NOMO-1 treated with dmso at 0.1 percent for 144 hours (cell line): ENCODE data around the gene WDR86.
A peak's percentile ranks its signal among the peaks of the same experiment; 100 is the strongest.

Experiments used
- DNase-seq: peaks from one replicate; lab custom pipeline; 2025; ENCODE audit not compliant: unreplicated experiment; lab: John Stamatoyannopoulos, UW

The WDR86 gene, protein sequence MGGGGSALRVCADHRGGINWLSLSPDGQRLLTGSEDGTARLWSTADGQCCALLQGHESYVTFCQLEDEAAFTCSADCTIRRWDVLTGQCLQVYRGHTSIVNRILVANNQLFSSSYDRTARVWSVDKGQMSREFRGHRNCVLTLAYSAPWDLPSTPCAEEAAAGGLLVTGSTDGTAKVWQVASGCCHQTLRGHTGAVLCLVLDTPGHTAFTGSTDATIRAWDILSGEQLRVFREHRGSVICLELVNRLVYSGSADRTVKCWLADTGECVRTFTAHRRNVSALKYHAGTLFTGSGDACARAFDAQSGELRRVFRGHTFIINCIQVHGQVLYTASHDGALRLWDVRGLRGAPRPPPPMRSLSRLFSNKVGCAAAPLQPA

DNA sequence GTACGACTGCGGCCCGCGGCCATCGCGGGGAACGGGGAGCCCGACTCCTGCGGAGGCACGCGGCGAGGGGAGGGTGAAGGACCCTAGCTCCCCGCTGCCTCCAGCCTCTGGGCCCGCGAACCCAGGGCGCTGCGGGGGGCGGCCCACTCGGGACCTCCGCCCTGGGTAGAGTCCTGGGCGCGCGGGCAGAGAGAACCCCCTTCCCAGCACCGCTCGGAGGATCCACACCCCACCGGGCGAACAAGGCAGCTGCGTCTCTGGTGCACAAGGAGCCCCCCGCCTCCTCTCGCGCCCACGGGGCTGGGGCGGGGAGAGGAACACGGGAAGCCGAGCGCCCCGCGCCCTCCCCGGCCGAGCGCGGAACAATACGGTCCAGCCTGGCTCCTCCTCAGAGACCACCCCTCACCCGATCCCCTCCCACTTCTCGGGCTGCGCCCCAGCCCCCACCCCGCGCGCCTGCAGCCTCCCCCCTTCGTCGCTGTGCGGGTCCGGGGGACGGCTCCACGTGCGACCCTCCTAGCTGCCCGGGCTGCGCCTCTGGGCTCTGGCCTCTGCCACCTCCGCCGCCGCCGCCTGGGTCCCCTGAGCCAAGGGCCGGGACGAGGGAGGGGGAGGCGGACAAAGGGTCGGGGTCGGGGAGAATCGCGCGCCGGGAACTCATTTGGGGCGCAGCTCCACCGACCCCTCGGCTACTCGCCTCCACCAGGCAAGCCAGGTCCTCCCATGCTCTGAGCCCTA lies at the start of gene WDR86:
Gene WDR86 (minus strand): TSS at position 372 of the 738 bp plus-strand sequence. CDS start 449 bp downstream, outside the sequence.
- DNase-seq: no peak

DNA sequence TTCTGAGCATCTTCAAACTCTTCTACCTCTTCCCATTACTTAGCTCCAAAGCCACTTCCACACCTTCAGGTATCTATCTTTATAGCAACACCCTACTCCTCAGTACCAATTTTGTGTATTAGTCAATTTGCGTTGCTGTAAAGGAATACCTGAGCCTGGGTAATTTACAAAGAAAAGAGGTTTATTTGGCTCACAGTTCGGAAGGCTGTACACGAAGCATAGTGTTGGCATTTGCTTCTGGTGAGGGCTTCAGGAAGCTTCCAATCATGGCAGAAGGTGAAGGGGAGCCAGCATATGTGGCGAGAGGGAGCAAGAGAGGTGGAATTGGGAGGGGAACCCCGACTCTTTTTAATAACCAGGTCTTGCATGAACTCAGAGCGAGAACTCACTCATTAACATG lies 47.7 kb upstream of the WDR86 start:
- DNase-seq: no peak

DNA sequence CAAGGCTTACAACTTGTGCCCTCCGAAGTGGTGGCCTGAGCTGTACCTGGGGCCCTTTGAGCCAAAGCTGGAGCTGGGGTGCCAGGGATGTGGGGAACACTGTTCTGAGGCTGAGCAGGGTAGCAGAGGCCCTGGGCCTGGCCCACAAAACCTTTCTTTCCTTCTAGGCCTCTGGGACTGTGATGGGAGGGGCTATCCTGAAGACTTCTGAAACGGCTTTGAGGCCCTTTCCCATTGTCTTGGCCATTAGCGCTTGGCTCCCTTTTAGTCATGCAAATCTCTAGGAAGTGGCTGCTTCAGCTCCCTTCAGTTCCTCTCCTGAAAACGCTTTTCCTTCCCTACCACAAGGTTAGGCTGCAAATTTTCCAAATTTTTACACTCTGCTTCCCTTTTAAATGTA lies 46.9 kb upstream of the WDR86 start:
- no peak for DNase-seq

- DNase-seq: no peak
Observed at GRCh38 chr7:151456276-151456675, 46.4 kb upstream of the WDR86 start.

GRCh38 chr7:151455690-151456089 lies 45.9 kb upstream of the WDR86 start:
- DNase-seq: no peak

GRCh38 chr7:151454932-151455530 lies 45.2 kb upstream of the WDR86 start:
- no peak for DNase-seq

GRCh38 chr7:151454305-151454704 lies 44.5 kb upstream of the WDR86 start:
- DNase-seq: no peak

DNA sequence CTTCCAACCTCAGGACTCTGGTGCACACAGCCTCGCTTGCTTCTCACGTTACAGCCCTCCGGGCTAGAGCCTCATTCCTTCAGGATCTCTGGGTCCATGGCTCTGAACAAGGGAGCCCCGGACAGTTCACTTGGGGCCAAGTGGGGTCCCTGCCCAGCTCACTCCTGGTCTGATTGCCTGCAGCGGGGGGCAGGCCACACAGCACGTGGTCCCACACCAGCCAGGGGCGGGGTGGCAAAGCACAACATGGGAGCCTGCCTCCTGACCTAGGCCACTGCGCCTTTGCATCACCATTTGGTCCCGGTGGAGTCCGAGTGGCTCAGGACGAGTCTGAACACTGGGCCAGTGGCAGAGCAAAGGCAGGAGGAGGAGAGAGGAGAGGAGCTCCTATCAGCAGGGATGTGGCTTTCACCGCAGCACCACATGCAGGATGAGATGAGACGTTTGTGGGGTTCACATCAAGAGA lies 43.5 kb upstream of the WDR86 start:
- DNase-seq: no peak

- no peak for DNase-seq
Observed at GRCh38 chr7:151452680-151453325, 43.0 kb upstream of the WDR86 start.

DNA sequence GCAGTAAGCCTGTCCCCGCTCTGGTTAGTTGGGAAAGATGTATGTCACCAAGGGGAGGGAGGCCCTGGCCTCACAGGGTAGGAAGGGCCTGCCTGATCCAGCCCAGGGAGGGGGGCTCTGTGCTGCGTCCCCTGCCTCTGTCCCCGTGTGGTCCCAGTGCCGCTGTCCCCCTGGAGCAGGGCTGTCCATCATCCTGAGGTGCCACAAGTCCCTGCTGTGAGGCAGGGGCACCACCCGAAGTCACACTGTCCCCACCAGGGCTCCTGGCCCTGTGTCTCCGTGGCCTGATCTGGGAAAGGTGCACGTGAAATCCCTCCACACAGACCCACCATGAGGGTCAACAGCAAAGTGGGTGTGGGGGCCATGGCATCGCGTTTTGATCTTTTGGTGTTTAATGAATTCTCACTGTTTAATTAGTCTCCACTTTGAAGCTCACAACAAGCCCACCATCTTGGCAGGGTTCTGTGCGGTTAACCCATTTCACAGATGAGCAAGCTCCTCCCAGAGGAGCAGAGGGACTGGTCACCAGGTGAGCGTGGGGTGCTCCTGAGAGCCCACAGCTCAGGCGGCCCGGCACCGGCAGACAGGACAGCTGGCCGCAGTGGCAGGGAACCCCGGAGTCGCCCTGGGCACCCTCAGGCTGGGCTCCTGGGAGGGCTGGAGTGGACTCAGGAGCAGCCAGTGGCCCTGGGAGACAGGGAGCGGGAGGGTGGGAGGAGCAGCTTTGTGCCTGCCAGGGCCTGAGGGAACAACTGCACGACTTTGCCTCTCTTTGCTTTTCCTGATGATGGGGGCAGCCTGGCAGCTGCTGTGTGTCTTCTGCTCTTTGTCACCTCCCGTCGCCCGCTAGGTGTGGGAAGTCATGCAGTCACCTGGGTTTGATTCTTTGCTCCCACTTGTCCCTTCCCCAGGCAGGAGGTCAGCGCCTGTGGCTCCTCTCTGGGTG lies 42.1 kb upstream of the WDR86 start:
- no peak for DNase-seq

GRCh38 chr7:151451156-151451555 lies 41.3 kb upstream of the WDR86 start:
- no peak for DNase-seq

DNA sequence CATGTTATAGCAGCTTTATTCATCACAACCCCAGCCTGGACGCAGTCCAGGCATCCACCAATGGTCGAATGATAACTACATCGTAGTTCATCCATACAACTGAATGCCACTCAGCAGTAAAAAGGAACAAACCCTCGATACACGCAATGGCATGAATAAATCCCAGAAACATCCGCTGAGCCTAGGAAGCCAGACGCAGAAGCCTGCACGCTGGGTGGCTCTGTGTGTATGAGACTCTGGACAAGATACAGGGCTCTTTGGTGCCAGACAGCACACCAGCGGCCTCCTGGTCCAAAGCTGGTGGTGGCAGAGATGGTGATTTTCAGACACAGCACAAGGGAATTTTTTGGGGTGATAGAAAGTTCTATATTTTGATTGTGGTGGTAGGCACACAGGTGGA lies 40.2 kb upstream of the WDR86 start:
- DNase-seq: no peak

DNA sequence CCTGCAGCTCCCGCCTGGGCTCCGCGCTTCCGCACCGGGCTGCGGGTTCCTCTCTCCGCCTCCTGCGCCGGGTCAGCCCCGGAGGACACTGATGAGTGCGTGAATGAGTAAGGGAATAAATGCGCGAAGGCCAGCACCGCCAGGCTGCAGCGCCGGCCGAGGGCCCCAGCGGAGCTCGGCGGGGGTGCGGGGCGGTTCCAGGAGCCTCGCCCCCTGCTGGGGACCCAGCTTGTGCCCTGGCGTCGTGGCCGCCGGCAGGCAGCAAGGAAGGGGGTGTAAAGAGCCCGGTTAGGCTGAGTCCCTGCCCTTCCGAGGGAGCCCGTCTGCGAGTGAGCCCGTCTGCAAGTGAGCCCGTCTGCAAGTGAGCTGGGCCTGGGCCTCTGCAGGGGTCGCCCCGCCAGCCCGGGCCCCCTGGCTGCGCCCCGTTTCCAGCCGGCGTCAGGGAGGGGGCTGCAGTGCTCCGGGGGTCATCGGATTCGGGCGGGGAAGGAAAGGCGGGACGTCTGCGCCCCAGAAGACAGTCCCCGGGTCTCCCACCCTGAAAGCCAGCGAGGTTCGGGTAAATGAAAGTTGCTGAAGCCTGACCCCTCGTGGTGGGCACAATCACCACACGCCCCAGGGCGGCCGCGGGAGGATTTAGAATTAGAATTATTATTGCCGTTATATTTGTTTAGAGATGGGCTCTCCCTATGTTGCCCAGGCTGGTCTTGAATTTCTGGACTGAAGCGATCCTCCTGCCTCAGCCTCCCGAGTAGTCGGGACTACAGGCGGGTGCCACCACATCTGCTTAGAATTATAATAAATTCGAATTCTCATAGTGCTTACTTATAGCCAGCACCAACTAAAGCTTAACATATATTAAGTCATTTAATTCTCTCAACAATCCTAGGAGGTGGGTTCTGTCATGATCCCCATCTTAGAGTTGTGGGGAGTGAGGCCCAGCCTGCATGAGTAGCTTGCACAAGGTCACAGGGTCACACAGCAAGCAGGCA lies 38.7 kb upstream of the WDR86 start:
- peak; percentile 11 for DNase-seq

GRCh38 chr7:151447901-151448260 lies 38.0 kb upstream of the WDR86 start:
- DNase-seq: no peak

DNA sequence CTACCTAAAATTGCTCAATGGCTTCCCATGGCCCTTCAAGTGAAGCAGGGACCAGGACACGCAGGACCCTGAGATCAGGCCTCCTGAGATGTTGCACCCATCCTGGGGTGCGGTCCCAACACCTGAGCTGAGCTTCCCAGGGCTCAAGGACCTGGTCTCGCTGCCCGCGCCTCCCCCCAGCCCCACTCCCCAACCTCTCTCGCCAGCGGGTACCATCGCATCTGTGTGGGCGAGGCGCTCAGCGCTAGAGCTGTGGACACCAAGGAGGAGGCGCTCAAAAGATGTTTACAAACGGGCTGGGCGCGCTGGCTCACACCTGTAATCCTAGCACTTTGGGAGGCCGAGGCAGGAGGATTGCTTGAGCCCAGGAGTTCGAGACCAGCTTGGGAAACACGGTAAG lies 37.5 kb upstream of the WDR86 start:
- DNase-seq: no peak

GRCh38 chr7:151446412-151446811 lies 36.6 kb upstream of the WDR86 start:
- DNase-seq: no peak

GRCh38 chr7:151444632-151445031 lies 34.8 kb upstream of the WDR86 start:
- DNase-seq: no peak

DNA sequence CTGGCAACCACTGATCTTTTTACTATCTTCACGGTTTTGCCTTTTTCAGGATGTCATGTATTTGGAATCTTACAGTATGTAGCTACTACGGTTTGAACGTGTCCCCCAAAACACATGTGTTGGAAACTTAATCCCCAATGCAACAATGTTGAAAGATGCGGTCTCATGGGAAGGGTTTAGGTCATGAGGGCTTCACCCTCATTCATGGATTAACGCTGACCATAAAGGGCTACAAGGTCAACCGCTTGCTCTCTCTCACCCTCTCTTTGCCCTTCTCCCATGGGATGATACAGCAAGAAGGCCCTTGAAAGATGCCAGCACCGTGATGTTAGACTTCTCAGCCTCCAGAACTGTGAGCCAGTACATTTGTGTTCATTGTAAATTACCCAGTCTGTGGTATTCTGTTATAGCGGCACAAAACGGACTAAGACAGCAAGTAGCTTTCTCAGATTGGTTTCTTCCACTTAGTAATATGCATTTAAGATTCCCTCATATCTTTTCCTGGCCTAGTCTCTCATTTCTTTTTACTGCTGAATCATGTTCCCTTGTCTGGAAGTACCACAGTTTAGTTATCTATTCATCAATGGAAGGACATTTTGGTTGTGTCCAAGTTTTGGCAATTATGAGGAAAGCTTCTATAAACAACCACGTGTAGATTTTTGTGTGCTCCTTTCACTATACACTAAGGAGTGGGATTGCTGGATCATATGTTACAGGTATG lies 33.1 kb upstream of the WDR86 start:
- DNase-seq: no peak
